Neural cell (in vitro differentiated cells): ENCODE measurements around the gene JOSD2.

Experiments used
- CTCF ChIP-seq: fragments of 450-650 bp; IDR thresholded peaks from 2 replicates; pipeline ENCODE4 v1.5.1; 2014; ENCODE audit warnings: antibody characterized with exemption, mild to moderate bottlenecking, moderate library complexity; ENCODE audit not compliant: poor library complexity, severe bottlenecking
- EP300 ChIP-seq: fragments of 450-650 bp; conservative IDR thresholded peaks from 2 replicates; pipeline ENCODE4 v1.6.1; 2014; ENCODE audit warnings: antibody characterized with exemption, mild to moderate bottlenecking, moderate library complexity; ENCODE audit not compliant: poor library complexity, severe bottlenecking
- EZH2 ChIP-seq: fragments of 200-600, 300-800 bp; shearing (Covaris generic), sonication (generic); IDR thresholded peaks from 2 replicates; pipeline ENCODE4 v1.6.1; 2014; ENCODE audit warnings: antibody characterized with exemption, low read length, borderline replicate concordance, mild to moderate bottlenecking; ENCODE audit not compliant: insufficient read depth, poor library complexity, severe bottlenecking
- MXI1 ChIP-seq: fragments of 450-650 bp; conservative IDR thresholded peaks from 2 replicates; pipeline ENCODE4 v1.6.1; 2014; ENCODE audit warnings: antibody characterized with exemption, mild to moderate bottlenecking; ENCODE audit not compliant: poor library complexity, severe bottlenecking
- POLR2AphosphoS5 ChIP-seq: IDR thresholded peaks from 2 replicates; pipeline ENCODE4 v1.6.1; 2012
- REST ChIP-seq: IDR thresholded peaks from 2 replicates; pipeline ENCODE4 v1.6.1; 2012; ENCODE audit warnings: borderline replicate concordance
- SMC3 ChIP-seq: fragments of 450-650 bp; conservative IDR thresholded peaks from 2 replicates; pipeline ENCODE4 v1.6.1; 2014; ENCODE audit warnings: antibody characterized with exemption, mild to moderate bottlenecking, moderate library complexity; ENCODE audit not compliant: poor library complexity
- TAF1 ChIP-seq: IDR thresholded peaks from 2 replicates; pipeline ENCODE4 v1.6.1; 2012; ENCODE audit warnings: low read depth

GRCh38 chr19:50549059-50549926, 38.3 kb upstream of the JOSD2 start:
- TF ChIP-seq CTCF = no peak
- TF ChIP-seq EZH2 = no peak
- no peak for TF ChIP-seq POLR2AphosphoS5
- no peak for TF ChIP-seq REST
- TF ChIP-seq TAF1 = no peak
- no peak for TF ChIP-seq EP300
- no peak for TF ChIP-seq SMC3
- TF ChIP-seq MXI1 = no peak
